Fibroblast of villous mesenchyme (primary cell): ENCODE data around the gene CD99L2. TPM values are rescaled to one million over a fixed set of nuclear protein-coding genes. Genes with fewer than 3 reads are reported as not detected.
A peak's percentile ranks its signal among the peaks of the same experiment; 100 is the strongest.

ENCODE experiments used
- DNase-seq: peaks from one replicate; pipeline ENCODE4 v3.0.0-alpha.2; 2010; ENCODE audit warnings: low read depth
- H3K4me3 ChIP-seq: 2 replicates; pipeline ENCODE4 v1.5.1; 2011; ENCODE audit warnings: low read depth, mild to moderate bottlenecking, low read length
- CTCF ChIP-seq: IDR thresholded peaks from 2 replicates; pipeline ENCODE4 v1.5.1; 2012; ENCODE audit warnings: low read depth, mild to moderate bottlenecking, low read length; ENCODE audit not compliant: insufficient read depth
- total RNA-seq: library from RNA; depleted of rRNA; stranded (reverse); fragments of >200 nt; gene quantifications from 2 replicates; pipeline ENCODE4 v1.2.3, GENCODE V29; 2012

CD99L2 gene, protein sequence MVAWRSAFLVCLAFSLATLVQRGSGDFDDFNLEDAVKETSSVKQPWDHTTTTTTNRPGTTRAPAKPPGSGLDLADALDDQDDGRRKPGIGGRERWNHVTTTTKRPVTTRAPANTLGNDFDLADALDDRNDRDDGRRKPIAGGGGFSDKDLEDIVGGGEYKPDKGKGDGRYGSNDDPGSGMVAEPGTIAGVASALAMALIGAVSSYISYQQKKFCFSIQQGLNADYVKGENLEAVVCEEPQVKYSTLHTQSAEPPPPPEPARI
- total RNA-seq, result 45.7 and 47.9 TPM in 2 replicates

- peak within 1 kb of the TSS; percentile 72 for H3K4me3 ChIP-seq
- peak; percentile 84 for DNase-seq
- no peak for TF ChIP-seq CTCF
Observed at GRCh38 chrX:150898343-150899190, at the start of gene CD99L2. Gene CD99L2 (minus strand): TSS chrX:150898668. CDS start chrX:150898588, 80 bp downstream.

GRCh38 chrX:150944233-150944632 lies 45.8 kb upstream of the CD99L2 start:
- no peak for DNase-seq
- H3K4me3 ChIP-seq, result no peak overlapping the region
- TF ChIP-seq CTCF, result no peak

- no peak overlapping the region for H3K4me3 ChIP-seq
- no peak for TF ChIP-seq CTCF
- no peak for DNase-seq
Observed at GRCh38 chrX:150942942-150943594, 44.6 kb upstream of the CD99L2 start.

DNA sequence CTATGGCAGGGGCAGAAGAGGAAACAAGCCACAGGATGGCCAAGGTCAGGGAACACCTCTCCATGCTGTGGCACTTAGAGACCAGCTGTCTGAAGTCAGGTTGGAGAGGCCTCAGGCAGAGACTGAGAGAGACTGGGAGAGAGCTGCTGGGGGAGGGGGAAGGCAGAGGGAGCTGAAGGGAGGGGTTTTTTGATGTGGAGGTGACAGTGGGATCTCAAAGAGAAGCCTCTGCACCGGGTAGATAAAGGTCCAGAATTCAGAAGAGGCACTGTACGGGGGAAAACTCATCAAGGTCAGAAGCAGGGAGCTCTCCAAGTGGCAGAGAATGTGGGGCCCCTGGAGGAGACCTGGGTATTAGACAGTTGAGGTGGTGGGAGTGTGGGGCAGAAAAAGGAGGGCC lies 43.1 kb upstream of the CD99L2 start:
- H3K4me3 ChIP-seq, result no peak overlapping the region
- no peak for DNase-seq
- TF ChIP-seq CTCF, result no peak

DNA sequence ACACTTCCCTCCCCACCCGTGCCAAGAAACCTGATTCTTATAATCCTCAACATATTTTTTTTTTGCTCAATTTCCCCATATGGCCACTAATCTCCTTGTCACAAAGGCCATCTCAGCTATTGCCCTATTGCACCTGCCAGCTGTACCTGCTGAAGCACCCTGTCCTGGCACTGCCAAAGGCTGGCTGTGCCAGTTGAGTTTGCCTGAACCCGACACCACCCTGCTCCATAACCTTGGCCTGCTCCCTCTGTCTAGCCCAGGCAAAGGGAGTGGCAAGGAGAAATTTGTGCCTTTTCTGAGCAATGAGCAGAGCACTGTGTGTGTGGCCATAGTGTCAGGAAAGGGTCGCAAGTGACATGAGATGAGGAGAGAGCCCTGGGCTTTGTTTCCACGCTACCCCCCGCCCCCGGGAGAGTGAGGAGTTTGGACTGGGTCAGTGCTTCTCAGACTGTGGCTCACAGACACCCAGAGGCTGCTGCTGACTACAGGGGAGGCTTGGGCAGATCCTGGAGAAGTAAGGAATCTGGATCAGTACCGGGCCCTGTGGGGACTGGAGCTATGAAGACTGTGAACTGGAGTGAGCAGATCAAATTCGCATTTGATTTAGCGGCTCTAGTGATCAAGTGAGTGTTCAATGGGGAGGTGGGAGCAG lies 42.5 kb upstream of the CD99L2 start:
- DNase-seq, result no peak
- no peak overlapping the region for H3K4me3 ChIP-seq
- no peak for TF ChIP-seq CTCF

DNA sequence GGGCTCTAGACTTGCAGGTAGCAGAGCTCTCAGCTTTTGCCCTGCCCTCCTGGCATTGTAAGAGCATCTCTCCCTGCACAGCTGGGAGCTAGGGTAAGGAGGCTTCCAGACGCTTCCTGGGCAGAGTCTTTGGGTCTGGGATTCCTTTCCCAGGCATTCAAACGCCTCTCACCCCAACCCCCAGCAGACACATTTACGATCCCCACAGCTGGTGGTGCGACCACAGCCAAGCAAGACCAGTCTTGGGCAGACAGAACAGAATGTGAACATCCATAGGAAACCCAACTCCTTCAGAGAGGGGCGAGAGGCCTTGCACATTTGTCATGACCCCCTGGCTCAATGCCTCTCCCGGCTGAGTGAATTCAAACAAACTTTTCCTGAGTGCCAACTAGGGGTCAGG lies 38.1 kb upstream of the CD99L2 start:
- no peak for DNase-seq
- TF ChIP-seq CTCF, result no peak
- no peak overlapping the region for H3K4me3 ChIP-seq
